ENCODE results near the gene CYCS.

Gene CYCS

GRCh38 chr7:25148772-25149575, 23.9 kb upstream of the CYCS start:
- no peaks in the 10 kb centered on the region for H3K9me3 Mint-ChIP-seq
- H3K4me1 Mint-ChIP-seq = no peaks in the 10 kb centered on the region
- no peak for TF ChIP-seq CTCF (IDR thresholded peaks at IDR 0.05; ENCODE audit: unreplicated experiment in 3 of 3)
- H3K4me3 Mint-ChIP-seq = no peak overlapping the region
- no peaks in the 10 kb centered on the region for H3K27me3 Mint-ChIP-seq (ENCODE audit: low read depth)
- H3K27ac Mint-ChIP-seq = no peak overlapping the region
- H3K36me3 Mint-ChIP-seq (ENCODE audit: low read depth) = no peaks in the 10 kb centered on the region

GRCh38 chr7:25143763-25144162, 18.7 kb upstream of the CYCS start:
- TF ChIP-seq CTCF (IDR thresholded peaks at IDR 0.05; ENCODE audit: unreplicated experiment in 3 of 3) = no peak
- H3K36me3 Mint-ChIP-seq (ENCODE audit: low read depth) = no peaks in the 10 kb centered on the region
- no peak overlapping the region for H3K4me3 Mint-ChIP-seq
- no peak overlapping the region for H3K27ac Mint-ChIP-seq
- H3K4me1 Mint-ChIP-seq = no peaks in the 10 kb centered on the region
- no peaks in the 10 kb centered on the region for H3K27me3 Mint-ChIP-seq (ENCODE audit: low read depth)
- H3K9me3 Mint-ChIP-seq = no peaks in the 10 kb centered on the region

- H3K27me3 Mint-ChIP-seq (ENCODE audit: low read depth) = no peaks in the 10 kb centered on the region
- H3K4me1 Mint-ChIP-seq = no peaks in the 10 kb centered on the region
- peaks cover 4% of the 10 kb centered on the region for H3K36me3 Mint-ChIP-seq (ENCODE audit: low read depth)
- H3K4me3 Mint-ChIP-seq = no peak overlapping the region
- TF ChIP-seq CTCF (IDR thresholded peaks at IDR 0.05; ENCODE audit: unreplicated experiment in 3 of 3) = no peak
- no peak overlapping the region for H3K27ac Mint-ChIP-seq
- H3K9me3 Mint-ChIP-seq = no peaks in the 10 kb centered on the region
Measured at GRCh38 chr7:25139536-25139935, 14.5 kb upstream of the CYCS start.

- no peak overlapping the region for H3K4me3 Mint-ChIP-seq
- H3K27me3 Mint-ChIP-seq (ENCODE audit: low read depth) = no peaks in the 10 kb centered on the region
- no peak for TF ChIP-seq CTCF (IDR thresholded peaks at IDR 0.05; ENCODE audit: unreplicated experiment in 3 of 3)
- H3K9me3 Mint-ChIP-seq = no peaks in the 10 kb centered on the region
- no peaks in the 10 kb centered on the region for H3K4me1 Mint-ChIP-seq
- no peak overlapping the region for H3K27ac Mint-ChIP-seq
- peaks cover 4% of the 10 kb centered on the region for H3K36me3 Mint-ChIP-seq (ENCODE audit: low read depth)
Measured at GRCh38 chr7:25134358-25135010, 9.4 kb upstream of the CYCS start.

GRCh38 chr7:25132430-25132829, 7.4 kb upstream of the CYCS start:
- TF ChIP-seq CTCF (IDR thresholded peaks at IDR 0.05; ENCODE audit: unreplicated experiment in 3 of 3) = no peak
- no peak overlapping the region for H3K4me3 Mint-ChIP-seq
- no peaks in the 10 kb centered on the region for H3K9me3 Mint-ChIP-seq
- H3K4me1 Mint-ChIP-seq = no peaks in the 10 kb centered on the region
- H3K27me3 Mint-ChIP-seq (ENCODE audit: low read depth) = no peaks in the 10 kb centered on the region
- H3K36me3 Mint-ChIP-seq (ENCODE audit: low read depth) = peaks cover 4% of the 10 kb centered on the region
- H3K27ac Mint-ChIP-seq = no peak overlapping the region

Measured in nephron (organoid).